NK-92 (cell line): ENCODE data around the gene ROR2.

Source experiments
- DNase-seq: peaks from one replicate; lab custom pipeline; 2025; ENCODE audit not compliant: unreplicated experiment; lab: John Stamatoyannopoulos, UW

Gene ROR2

DNA sequence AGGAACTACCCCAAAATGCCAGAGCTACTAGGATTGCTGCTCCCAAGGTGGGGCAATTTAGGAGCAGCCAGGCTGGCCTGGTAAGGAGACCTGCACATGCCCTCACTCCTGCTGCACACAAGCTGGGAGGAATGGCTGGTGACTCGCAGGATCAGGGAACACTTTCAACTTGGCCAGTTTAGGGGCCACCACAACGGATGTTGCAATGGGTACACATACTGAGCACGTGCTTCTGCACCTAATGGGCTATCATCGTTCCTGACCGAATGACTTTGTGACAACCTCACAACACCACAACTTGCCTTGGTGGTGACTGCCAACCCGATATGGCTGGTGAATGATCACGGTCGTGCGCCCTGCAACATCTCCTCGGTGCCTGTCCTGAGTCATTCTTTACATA, 172.0 kb downstream of the ROR2 start:
- DNase-seq, result no peak

DNA sequence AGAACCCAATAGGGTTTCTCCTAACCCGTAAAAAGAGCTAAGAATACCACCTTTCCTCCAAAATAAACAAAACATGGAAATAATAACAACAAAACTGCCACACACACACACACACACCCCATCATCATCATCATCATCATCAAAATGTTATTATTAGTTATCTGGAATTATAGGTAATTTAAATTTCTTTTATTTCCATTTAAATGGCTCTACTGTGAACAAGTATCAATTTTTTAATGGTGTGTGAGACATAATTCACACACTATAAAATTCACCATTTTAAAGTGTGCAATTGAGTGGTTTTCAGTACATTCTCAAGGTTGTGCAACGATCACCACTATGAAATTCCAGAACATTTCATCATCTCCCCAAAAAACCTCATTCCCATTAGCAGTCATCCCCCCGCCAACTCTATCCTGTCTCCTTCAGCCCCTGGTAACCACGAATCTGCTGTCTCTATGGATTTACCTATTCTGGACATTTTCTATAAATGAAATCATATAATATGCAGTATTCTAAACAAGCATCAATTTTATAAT, 172.7 kb downstream of the ROR2 start:
- no peak for DNase-seq

DNA sequence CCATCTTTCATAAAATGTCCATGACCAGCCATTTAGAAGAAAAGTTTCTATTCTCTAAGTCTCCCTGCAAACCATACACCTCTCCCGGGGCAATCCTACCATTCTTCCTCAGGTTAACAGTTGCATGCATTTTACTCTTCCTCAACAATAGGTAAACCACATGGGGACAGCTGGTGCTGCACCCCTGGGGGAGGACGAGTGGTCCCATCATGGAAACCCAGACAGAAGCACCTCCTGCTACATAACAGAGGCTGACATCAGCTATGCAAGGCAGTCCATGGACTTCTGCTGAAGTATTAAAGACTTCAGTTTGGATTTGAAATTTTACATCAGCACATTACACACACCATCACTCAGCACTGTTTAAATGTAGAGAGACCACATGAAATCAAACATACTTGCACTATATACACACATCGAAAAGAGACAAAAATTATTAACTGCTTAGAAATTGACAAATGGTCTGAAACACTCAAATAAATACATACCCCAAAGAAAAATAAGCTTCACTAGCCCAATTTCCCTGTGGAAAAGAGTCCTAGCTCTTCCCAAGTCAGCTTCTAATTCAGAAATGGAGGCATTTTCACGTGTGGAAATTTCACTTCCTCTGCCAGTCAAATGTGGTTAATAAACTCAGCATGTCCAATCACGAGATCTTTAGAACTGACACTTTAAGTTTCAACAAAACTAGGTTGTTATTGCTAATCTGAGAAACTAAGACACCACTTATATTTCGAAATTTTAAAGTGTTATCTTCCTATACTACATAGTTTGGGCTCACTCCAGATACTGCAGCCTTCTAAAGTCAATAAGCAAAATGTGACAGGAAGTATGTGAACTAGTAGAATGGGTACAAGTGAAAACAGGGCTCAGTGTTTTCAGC, 173.4 kb downstream of the ROR2 start:
- DNase-seq, result no peak

DNA sequence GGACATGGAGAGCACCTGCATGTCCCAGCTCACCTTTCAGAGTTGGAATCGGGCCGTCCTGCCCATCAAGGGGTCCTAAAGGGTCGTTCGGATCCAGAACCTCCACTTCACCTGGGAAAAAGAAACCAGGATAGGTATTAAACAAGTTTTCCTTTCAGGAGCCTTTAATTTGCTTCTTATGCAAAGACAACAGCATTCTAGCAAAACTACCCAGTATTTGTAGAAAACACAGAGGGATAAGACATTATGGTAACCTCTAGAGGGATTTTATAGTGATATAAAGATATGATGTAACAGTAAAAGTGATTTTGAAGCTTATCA, 174.4 kb downstream of the ROR2 start:
- no peak for DNase-seq

DNA sequence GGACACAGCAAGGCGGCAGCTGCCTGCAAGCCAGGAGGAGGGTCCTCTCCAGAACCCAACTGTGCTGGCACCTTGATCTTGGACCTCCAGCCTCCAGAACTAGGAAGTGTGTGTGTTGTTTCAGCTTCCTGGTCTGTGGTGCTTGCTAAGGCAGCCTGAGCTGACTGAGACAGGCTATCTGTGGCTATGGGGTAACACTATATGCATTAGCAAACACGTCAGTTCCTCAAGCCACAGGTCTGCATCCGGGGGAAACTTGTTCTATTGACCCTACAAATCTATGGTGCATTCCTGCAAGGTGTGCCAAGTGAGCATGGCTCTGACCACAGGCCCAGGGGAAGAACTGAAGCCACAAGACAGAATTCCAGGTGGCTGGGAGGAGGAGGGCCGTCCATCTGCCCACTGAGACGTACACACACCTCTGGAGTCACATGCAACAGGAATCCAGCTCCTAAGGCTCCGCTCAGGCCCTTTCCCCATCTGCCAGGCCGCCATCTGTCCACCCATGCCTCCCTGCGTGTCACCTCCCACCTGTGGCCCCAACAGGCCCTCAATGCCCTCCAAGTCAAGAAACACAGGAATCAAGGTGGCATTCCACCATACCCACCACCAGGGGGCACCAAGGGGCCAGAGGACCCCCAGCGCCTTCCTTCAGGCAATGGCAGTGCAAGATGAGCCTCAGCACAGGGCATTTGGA, 174.9 kb downstream of the ROR2 start:
- DNase-seq, result no peak

DNA sequence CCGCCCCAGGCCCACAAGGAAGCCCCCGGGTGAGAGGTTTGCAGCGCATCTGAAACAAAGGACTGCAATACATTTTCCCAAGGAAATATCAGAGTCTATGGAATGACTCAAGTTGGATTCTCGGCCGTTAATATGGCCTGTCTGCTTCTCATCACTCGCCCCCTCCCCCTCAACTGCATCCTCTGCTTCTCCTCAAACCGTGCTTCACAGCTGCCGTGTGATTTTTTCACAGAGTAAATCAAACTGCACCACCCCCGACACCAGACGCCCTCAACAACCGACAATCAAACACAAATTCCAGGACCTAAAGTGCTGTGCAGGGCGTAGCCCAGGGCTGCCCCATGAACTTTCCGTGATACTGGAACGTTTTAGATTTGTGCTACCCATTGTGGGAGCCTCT, 176.9 kb downstream of the ROR2 start:
- DNase-seq, result no peak

DNA sequence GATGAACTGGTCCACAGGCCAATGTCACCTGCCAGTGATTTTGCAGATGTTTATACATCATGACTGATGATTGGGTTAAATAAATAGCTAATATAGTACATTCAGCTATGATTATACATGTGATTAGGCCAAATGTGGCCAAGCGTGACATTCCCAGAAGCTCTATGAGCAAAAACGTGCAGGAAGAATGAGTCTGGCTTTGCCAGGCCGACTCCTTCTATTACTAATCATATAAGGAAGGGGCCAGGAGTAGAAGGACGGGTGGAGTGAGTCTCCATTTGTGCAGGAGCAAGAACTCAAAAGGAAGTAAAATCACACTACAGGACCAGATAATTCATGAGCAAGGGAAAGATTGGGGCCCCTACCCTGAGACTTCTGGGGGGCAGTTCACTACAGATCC, 178.2 kb downstream of the ROR2 start:
- DNase-seq, result no peak

DNA sequence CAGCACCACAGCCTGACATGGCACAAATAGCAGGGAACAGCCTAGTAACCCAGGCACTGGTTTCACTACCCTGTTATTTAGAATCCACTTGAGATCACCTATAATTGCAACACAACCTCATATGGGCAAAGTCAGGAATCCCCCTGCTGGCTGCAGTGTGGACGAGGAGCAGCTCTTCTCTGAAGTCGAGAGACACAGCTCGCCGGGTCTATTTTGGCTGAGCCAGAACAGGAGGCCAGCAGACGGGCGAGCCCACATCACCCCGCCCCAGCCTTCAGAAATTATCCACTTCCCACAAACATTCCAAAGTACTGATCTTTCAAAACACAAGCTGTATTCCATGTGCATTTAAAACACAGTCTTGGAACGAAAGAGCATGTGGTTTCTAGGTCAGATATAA, 179.0 kb downstream of the ROR2 start:
- no peak for DNase-seq

DNA sequence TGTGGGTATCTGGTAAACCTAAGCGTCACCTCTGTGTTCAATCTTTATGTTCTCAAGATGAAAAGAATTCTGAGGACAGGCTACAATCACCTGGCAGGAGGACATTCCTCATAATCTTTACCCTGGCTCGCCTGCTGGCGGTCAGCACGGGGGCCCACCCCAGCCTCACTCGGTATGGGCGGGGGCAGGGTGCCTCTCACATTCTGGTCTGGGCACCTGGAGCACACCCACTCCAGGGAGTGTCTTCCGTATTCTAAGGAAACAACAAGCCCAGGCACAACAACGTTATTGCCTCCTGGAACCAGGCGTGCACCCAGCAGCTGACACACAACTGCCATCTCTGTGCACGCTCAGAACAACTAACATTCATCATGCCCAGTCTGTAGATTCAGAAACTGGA, 179.8 kb downstream of the ROR2 start:
- DNase-seq, result no peak

DNA sequence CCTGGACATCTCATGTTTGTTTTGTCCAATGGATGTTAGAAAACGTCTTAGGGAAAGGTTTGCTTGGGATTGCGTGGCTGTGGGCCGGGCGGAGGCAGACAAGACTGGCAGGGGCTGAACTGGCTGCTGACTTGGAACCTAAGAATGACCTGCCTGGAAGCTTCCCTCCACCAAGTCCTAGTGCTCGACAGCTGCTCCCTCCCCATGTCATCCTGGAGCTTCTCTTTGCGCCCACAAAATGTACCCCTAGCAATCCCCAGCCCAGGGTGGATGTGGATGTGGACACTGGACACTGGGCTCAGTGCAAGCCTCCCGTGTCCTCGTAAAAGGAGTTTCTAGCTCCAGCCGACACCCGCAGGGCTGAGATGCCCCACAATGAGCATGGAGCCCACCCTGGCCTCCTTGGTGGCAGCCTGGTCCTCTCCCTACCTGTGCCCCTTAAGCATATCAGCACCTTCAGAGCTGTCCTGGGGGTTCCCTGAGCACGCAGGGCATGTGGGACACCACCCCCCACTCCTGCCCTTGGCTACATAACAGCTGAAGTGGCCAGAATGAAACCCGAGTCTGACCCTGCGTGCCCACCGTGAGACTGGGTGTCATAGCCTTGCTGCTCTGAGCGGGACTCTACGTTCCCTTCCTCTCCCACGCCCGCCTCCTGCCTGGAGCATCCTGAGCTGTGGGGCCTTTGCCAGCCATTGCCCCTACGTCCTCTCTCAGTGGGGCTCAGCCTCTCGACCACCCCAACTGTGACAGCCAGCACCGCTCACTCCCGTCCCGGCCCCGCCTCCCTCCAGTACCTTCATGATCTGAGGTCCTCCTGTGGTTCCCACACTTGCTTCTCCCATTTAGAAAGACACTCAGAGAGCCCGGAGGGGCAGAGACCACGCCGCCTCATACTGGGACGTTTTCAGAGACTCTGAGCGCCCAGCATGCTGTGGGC, 180.8 kb downstream of the ROR2 start:
- no peak for DNase-seq

DNA sequence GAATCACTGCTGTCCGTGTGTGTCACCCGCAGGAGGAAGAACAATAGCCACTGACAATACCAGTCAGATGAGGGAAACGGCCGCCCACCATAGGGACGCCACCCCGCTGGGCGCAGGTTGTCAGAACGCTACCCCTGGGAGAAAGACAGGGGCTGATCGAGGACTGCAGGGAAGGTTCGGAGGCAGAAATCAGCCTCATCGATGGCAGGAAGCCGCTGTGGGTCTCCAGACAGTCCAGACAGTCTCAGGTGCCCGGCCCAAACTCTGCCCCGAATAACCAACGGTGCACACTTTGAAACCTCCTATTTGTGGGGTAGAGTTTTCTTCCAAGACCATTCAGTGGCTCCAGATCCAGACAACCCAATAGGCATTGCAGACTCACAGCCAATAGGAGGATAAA, 181.5 kb downstream of the ROR2 start:
- no peak for DNase-seq

DNA sequence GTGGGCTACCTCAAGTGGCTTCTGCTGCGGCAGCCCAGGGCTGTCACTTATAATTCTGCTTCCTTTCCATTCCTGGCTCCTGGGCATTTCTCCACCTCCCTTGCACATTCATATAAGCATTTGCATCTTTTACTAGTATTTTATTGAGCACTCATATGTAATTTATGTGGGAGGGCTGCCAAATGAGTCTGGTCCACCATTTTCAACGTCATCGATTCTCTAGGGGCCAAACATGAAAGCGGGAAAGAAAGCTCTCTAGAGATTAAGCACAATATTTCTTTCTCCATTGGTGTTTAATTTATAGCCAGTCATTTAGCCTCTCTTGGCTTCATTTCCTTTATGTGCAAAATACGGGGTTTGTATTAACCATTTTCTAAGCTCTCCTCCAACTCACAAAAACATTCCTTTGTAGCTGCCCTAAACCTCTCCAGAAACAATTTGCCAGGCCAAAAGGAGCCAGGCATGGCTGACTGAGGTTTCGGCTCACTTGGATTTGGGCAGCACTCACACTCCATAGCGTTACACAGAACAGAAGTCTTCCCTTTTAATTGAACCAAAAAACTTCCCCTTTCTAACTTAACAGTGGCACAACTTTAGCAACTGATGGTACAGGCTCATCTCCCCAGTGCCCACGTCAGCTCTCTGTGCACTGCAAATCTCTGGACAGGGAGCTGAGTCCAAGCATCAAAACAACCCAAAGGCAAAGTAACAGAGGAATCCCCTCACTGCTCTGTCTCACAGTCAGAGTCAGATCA, 183.5 kb downstream of the ROR2 start:
- DNase-seq, result no peak

DNA sequence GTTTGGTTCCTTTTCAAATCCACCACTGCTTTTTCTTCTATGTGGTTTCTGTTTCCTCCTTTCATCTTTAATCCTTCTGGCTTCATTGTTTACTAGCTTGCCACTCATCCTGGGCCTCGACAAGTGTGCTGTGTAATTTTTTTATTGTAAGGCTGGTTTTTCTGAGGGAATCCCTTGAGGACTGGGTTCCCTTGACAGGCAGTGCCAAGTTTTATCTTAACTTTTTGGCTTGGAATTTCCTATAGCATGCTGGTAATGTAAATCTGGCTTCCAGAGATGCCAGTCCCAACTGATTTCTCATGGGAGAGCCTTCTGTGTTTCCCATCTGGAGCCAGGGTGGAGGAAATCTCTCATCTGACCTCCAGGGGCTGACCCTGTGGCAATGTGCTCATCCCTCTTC, 184.7 kb downstream of the ROR2 start:
- DNase-seq, result no peak

DNA sequence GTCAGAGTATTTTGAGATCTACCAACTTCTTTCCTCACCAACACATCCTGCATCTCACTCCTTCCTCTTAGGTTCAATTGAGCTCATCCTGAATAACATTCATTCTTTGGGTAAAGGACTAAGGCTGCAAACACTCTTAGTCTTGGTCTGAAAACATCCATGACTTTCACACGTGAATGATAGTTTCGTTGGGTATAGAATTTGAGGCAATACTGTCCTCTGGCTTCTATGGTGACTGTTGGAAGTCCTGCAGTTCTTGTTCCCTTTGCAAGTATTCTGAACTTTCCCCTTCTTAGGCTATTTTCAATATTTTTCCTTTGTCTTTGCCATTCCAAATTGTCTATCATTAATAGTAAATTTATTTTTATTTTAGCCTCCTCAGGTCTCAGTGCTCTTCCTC, 185.4 kb downstream of the ROR2 start:
- DNase-seq, result no peak

DNA sequence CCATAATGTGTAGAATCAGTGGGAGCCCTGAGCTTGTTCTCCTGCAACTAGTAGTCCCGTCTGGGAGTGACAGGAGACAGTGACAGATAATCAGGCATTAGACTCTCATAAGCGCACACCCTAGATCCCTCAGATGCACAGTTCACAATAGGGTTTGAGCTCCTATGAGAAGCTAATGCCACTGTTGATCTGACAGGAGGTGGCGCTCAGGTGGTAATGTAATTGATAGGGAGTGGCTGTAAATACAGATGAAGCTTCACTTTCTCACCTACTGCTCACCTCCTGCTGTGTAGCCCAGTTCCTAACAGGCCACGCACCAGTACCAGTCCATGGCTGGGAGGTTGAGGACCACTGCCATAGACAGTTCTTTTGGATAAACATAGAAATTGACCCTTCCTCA, 188.7 kb downstream of the ROR2 start:
- no peak for DNase-seq

DNA sequence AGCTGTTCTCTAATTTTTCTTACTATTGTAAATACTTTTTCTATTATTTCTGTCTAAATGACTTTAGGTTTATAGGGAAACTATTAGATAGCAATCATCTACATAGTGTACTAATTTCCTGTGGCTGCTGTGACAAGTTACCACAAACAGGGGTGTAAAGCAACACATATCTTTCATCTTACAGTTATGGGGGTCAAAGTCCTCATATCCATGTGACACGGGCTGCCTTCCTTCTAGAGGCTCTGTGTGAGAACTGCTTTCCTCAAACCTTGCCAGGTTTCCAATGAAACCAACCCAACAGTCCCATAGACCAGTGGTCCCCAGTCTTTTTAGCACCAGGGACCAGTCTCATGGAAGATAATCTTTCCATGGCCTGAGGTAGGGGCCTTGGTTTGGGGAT, 189.1 kb downstream of the ROR2 start:
- no peak for DNase-seq

DNA sequence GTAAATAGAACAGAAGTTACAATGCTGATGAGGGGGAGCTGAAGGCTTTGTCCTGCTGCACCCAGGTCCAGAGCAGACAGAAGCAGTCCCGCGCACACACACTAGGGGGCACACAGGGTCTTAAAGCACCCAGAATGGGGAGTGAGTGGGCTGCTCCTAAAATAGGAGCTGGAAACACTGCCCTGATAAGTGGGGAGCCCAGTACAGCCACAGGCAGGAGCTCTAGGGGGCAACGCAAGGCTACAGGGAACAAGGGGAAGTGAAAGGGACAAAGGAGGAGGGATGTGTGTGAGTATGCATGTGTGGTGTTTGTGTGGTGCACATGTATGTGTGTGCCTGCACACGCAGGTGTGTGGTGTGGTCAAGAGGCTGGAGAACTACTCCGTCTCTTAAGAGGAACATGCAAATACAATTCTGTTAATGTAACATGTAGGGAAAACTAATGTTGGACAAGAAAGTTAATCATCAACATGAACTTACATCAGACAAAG, 191.5 kb downstream of the ROR2 start:
- DNase-seq, result no peak

DNA sequence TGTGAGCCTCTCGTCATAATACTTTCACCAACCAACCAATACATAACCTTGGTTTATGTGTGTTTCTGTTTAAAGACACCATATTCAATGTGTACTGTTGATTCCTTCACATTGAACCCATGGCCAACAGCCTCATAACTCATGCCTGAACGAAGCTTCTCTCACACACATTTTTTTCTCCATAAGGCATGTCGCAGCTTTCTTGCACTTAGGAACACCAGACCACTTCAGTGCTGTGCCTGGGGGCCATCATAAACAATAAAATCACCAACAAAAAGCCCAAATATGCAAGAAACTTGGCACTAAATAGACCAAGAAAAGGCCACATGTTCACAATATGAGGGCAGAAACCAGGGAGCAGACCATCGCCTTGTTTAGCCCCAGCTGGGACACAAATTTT, 192.2 kb downstream of the ROR2 start:
- no peak for DNase-seq

DNA sequence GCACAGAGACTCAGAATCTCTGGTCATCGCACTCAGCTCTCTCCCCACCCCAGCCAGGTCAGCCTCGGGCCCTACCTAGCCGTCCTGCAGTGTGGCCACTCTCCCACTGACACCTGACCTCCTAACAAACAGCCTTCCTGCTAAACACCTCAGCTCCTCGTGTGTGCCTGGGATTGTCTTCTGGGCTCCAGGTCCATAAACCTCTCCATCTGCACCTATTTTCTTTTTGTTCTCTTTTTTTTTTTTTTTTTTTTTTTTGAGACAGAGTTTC, 193.6 kb downstream of the ROR2 start:
- no peak for DNase-seq

DNA sequence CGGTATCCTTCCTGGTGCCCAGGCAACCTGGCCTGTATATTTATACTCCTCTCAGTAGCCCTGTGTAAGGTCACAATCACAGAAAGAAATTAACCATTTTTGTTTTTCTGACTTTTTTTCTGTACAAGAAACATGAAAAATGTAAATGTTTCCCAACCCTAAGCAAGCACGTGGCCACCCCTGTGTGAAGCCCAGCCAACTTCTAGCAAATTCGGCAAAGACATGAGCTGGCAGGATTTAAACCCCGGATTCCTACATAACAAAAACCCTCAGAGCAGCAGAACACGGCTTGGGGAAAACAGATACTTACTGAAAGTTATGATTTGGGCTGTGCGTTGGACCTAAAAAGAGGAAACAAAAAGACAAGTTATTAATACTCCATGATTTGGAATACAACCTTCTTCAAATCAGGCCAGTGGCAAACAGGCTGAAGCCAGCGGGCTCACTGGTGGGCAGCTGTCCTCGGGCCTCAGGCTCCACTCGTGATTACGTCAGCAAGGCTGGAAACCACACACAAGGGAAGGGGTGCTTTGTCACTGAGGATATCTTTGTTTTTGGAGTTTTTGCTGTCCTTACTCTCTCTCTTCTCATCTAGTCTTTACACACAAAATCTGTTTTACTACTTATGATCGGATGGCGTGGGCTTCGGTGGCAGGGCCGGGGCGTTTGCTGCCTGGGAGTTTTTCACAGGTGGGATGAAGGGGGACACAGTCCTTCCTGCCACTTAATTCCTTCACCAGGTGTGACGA, 194.1 kb downstream of the ROR2 start:
- DNase-seq, result no peak
